ENCODE results near the gene NEAT1. TPM values are rescaled to one million over a fixed set of nuclear protein-coding genes. Genes with fewer than 3 reads are reported as not detected.

Gene NEAT1
- total and polyA plus RNA-seq, 2 of the 8 experiments (the other 6 are each of a cell fraction or from before 2014, with no cell fraction given), result 2.4 to 10.7 TPM

DNA sequence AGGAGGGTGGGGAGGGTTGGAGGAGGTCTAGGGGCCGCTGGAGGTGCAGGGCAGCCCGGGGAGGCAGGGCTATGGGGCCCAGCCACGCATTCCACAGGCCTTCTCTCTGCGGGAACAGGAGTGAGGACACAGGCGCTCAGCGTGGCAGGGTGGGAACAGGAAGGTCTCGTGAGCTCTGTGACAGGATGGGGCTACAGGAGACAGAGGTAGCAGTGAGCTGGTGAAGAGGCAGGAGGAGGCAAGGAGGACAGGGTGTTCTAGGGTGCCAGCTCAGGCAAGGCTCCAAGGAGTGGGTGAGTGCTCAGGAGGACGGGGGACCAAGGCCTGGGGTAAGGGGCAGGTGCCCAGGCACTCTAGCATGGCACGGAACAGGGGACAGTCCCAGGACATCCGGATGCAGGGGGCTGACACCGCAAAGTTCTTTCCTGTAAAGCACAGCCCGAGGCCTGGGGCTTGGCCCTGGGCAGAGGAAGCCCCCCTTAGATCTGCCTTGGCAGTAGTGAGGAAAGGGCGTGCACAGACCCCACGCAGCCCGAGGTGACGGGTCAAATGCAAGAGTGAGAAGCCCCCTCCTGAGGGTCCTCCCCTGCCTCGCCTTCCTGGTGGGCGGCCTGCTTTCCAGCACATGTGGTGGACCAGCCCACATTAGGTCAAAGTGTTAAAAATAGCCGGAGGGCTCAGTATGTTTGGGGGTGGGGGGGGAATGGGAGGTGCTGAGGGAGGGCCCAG lies 4.7 kb upstream of the NEAT1 start:
- POLR2A ChIA-PET (ENCODE audit: partially characterized antibody), result interaction anchor here (0.7 to 20.8 kb wide), 13 partner anchors 11 to 296 kb away, joined by 3 to 826 read pairs (median 7); partner anchors contain the start of genes FAU and MALAT1
- CTCF ChIA-PET (ENCODE audit: partially characterized antibody), result interaction anchor here (0.6 to 22.8 kb wide), 19 partner anchors 7 to 176 kb away, joined by 3 to 430 read pairs (median 24); partner anchors contain the start of genes FRMD8 and MALAT1
- TF ChIP-seq RFX5 (IDR thresholded peaks at IDR 0.05; ENCODE audit: borderline replicate concordance, low read depth, low read length) (no peak), CTBP2 (IDR thresholded peaks at IDR 0.05; ENCODE audit: borderline replicate concordance, insufficient read depth, insufficient read length, low read length) (no peak), TAF1 (IDR thresholded peaks at IDR 0.05; ENCODE audit: low read depth, low read length) (no peak), E2F6 (IDR thresholded peaks at IDR 0.05) (no peak), KDM1A (IDR thresholded peaks at IDR 0.05; ENCODE audit: borderline replicate concordance, low read length) (no peak), BCL11A (IDR thresholded peaks at IDR 0.05; ENCODE audit: low read depth in 2 of 2, low read length in 2 of 2) (no peak), FOSL1 (IDR thresholded peaks at IDR 0.05; ENCODE audit: insufficient read depth, low read depth, low read length) (no peak), GTF2F1 (IDR thresholded peaks at IDR 0.05; ENCODE audit: borderline replicate concordance, low read depth, low read length) (no peak), SAP30 (IDR thresholded peaks at IDR 0.05; ENCODE audit: insufficient read depth, insufficient replicate concordance, low read length) (no peak), EZH2 (IDR thresholded peaks at IDR 0.05; ENCODE audit: low read depth, low read length, severe bottlenecking) (no peak)

More for the DNA sequence above, 4.7 kb upstream of the NEAT1 start:
- no peak overlapping the region for H3K9ac ChIP-seq (replicated peaks in 1 of 4; ENCODE audit: extremely low read depth in 1 of 4, low read depth in 3 of 4, low read length in 3 of 4)
- DNase-seq (ENCODE audit: low read depth in 1 of 2, low spot score in 2 of 2), result peak in 1 of 2 experiments; percentile 53
- H2BK120ac ChIP-seq (replicated peaks; ENCODE audit: low read depth, low read length), result peak overlapping the region; percentile 24
- no peaks in the 10 kb centered on the region for H3K79me2 ChIP-seq (ENCODE audit: control insufficient read depth in 1 of 2, insufficient read depth in 2 of 2, low read length in 2 of 2)
- no peaks in the 10 kb centered on the region for H3K79me1 ChIP-seq (ENCODE audit: low read depth, low read length)
- H4K8ac ChIP-seq (ENCODE audit: extremely low read depth, insufficient read depth, low read length), result no peak overlapping the region; the same call in 1 of the 2 replicates
- no peaks in the 10 kb centered on the region; a peak in 1 of 7 replicates for H3K27me3 ChIP-seq (replicated peaks in 1 of 4; ENCODE audit: control insufficient read depth in 3 of 4, extremely low read depth in 1 of 4, insufficient read depth in 3 of 4, low read length in 3 of 4)
- peak overlapping the region; percentile 87; the same call in 1 of the 2 replicates for H3K27ac ChIP-seq (ENCODE audit: low read depth, low read length)
- no peak for FAIRE-seq
- no peaks in the 10 kb centered on the region for H3K36me3 ChIP-seq (ENCODE audit: control insufficient read depth in 2 of 4, insufficient read depth in 4 of 4, low read length in 3 of 4)
- H2BK20ac ChIP-seq (ENCODE audit: low read length), result peak overlapping the region; percentile 99
- peak overlapping the region; percentile 18 to 61; a peak in 2 of 4 replicates for H3K4me2 ChIP-seq (ENCODE audit: insufficient read depth in 1 of 2, low read depth in 2 of 2, low read length in 2 of 2)
- peak overlapping the region; percentile 88 for H4K91ac ChIP-seq (replicated peaks; ENCODE audit: insufficient read length, low read length)
- H4K20me1 ChIP-seq (replicated peaks in 1 of 2; ENCODE audit: control insufficient read depth in 1 of 2, insufficient read depth in 2 of 2, low read length in 2 of 2), result peaks cover 0 to 4% of the 10 kb centered on the region in 2 experiments
- H2BK15ac ChIP-seq (ENCODE audit: low read length), result peak overlapping the region; percentile 100
- H2BK5ac ChIP-seq (ENCODE audit: low read depth, low read length), result peak overlapping the region; percentile 99
- peak overlapping the region; percentile 95 for H2AK5ac ChIP-seq (ENCODE audit: low read depth, low read length)
- WGBS, 2 experiments (ENCODE audit: extremely low coverage in 1 of 2, insufficient coverage in 1 of 2, insufficient read length in 1 of 2, insufficient replicate concordance in 2 of 2, low coverage in 1 of 2, low lambda C conversion rate in 2 of 2, missing lambda C conversion rate in 1 of 2), result 88% methylated on average over 19 of the region's 19 CpGs; no CpG with 5 or more reads in 1 of the 2 experiments
- H3K23me2 ChIP-seq (ENCODE audit: low read depth, low read length), result peaks cover 12% of the 10 kb centered on the region; the same call in 1 of the 2 replicates
- peaks cover 19 to 56% (median 40%) of the 10 kb centered on the region in 4 experiments for H3K4me1 ChIP-seq (replicated peaks in 1 of 4; ENCODE audit: control insufficient read depth in 3 of 4, insufficient read depth in 4 of 4, low read length in 3 of 4)
- H4K5ac ChIP-seq (ENCODE audit: insufficient read length, low read depth, low read length), result no peak overlapping the region
- H3K18ac ChIP-seq (ENCODE audit: extremely low read depth, low read length), result peak overlapping the region; percentile 88
- no peaks in the 10 kb centered on the region for H3K9me3 ChIP-seq (ENCODE audit: insufficient read depth in 2 of 2, low read depth in 1 of 2, low read length in 1 of 2)
- H3K4ac ChIP-seq (replicated peaks; ENCODE audit: insufficient read length, low read depth, low read length), result peak overlapping the region; percentile 94
- H3K23ac ChIP-seq (ENCODE audit: insufficient read length), result no peak overlapping the region
- H2AFZ ChIP-seq (ENCODE audit: low read length), result no peak overlapping the region
- H3K14ac ChIP-seq (ENCODE audit: insufficient read length), result no peak overlapping the region
- peak overlapping the region; percentile 99 for H2BK12ac ChIP-seq (ENCODE audit: low read depth, low read length)
- H3K56ac ChIP-seq (replicated peaks; ENCODE audit: insufficient read length, low read depth, low read length), result no peak overlapping the region
- H3K4me3 ChIP-seq (ENCODE audit: extremely low read depth in 1 of 4, insufficient read depth in 2 of 4, low read depth in 3 of 4, low read length in 4 of 4), result no peak overlapping the region

Data from H1 (cell line).